Measurements from ENCODE around the gene BLM.
"Not testable (repeated sequence)": the region's sequence is repeated elsewhere in the genome, so short reads cannot be mapped to it uniquely, and the experiment has no call there.

Gene BLM

DNA sequence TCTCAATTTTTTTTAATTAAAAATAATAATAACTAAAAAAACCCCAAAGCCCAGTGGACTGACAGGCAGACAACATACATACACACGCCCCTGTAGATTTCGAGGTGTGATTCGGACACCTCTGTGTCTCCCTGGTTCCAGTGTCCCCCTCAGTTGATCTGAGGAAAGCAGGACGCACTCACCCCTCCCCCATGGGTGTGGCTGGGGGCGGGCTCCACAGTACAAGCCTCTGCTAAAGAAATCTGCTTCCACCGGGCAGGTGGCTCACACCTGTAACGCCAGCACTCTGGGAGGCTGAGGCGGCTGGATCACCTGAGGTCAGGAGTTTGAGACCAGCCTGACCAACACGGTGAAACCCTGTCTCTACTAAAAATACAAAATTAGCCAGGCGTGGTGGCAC is 33.8 kb upstream of the BLM start:
- DNase-seq (ENCODE audit: low read depth): no peak
- no peak overlapping the region for H3K4me3 ChIP-seq (ENCODE audit: low read depth, low read length)

DNA sequence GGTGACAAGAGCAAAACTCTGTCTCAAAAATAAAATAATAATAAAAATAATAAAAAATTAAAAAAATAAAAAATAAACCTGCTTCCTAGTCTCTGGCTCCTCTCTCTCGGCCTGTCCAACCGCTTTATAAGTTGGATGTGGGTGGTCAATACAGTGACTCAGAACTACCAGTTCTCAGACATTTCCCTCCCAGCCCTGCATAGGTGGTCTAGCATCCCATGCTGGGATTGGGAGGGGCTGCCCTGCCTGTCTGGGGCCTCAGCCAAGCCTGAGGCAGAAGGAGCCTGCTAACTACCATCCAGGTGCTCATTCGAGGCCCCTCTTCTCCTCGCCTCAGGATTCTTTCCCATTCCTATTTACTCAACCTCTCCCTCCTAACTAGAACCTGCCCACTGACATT is 33.3 kb upstream of the BLM start:
- no peak for TF ChIP-seq POLR2A (IDR thresholded peaks at IDR 0.05; ENCODE audit: extremely low read depth, insufficient read length)
- no peak for TF ChIP-seq CTCF (IDR thresholded peaks at IDR 0.05; ENCODE audit: low read depth, low read length)
- no peak for TF ChIP-seq MYC (IDR thresholded peaks at IDR 0.05; ENCODE audit: low read depth, low read length)
- TF ChIP-seq, protein P1, sequence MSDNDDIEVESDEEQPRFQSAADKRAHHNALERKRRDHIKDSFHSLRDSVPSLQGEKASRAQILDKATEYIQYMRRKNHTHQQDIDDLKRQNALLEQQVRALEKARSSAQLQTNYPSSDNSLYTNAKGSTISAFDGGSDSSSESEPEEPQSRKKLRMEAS (IDR thresholded peaks at IDR 0.05; ENCODE audit: low read depth, low read length): no peak
- no peak overlapping the region for H3K4me3 ChIP-seq (ENCODE audit: low read depth, low read length)
- no peak for DNase-seq (ENCODE audit: low read depth)

More for the DNA sequence above, 33.8 kb upstream of the BLM start:
- no peak for TF ChIP-seq MYC (IDR thresholded peaks at IDR 0.05; ENCODE audit: low read depth, low read length)
- TF ChIP-seq POLR2A (IDR thresholded peaks at IDR 0.05; ENCODE audit: extremely low read depth, insufficient read length): no peak
- TF ChIP-seq, protein P1 (IDR thresholded peaks at IDR 0.05; ENCODE audit: low read depth, low read length): no peak
- TF ChIP-seq CTCF (IDR thresholded peaks at IDR 0.05; ENCODE audit: low read depth, low read length): no peak

GRCh38 chr15:90684281-90684680 is 32.9 kb upstream of the BLM start:
- TF ChIP-seq POLR2A (IDR thresholded peaks at IDR 0.05; ENCODE audit: extremely low read depth, insufficient read length) (no peak), CTCF (IDR thresholded peaks at IDR 0.05; ENCODE audit: low read depth, low read length) (no peak), MYC (IDR thresholded peaks at IDR 0.05; ENCODE audit: low read depth, low read length) (no peak)

DNA sequence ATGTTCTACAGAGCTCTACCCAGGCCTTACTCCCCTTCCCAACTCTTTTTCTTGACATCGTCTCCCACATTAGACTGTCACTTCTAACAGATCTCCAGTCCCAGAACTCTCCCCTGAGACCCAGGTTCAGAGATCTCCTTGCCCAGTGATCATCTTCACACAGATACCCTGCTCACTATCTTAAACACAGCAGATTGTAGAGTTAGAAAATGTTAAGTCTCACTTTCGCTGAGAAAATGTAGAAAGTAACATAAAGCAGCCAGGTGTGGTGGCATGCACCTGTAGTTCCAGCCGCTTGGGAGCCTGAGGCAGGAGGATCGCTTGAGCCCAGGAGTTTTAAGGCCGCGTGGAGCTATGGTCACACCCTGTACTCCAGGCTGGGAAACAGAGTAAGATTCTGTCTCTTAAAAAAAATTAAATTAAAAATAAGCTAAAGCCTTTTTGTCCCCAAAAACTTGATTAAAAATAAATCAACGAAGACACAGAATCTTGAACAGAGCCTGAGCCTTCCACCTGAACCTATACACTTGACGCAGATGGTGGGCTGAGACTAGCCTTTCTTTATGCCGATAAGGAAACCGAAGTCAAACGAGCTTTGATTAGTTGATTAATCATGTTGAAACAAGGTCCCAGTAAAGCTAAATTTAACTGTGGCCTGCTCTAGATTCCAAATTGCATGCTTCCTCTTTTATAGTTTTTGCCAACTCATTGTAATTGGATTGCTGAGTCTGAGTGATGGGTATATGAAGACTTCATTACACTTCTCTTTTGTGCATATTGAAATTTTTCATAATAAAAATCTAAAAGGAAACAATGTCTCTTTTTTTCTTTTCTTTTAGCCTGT is 31.3 kb upstream of the BLM start:
- no peak for TF ChIP-seq POLR2A (IDR thresholded peaks at IDR 0.05; ENCODE audit: extremely low read depth, insufficient read length)
- TF ChIP-seq, protein P1 (IDR thresholded peaks at IDR 0.05; ENCODE audit: low read depth, low read length): no peak
- TF ChIP-seq CTCF (IDR thresholded peaks at IDR 0.05; ENCODE audit: low read depth, low read length): no peak
- no peak for TF ChIP-seq MYC (IDR thresholded peaks at IDR 0.05; ENCODE audit: low read depth, low read length)
- H3K4me3 ChIP-seq (ENCODE audit: low read depth, low read length): peak overlapping the region; percentile 6
- DNase-seq (ENCODE audit: low read depth): peak; percentile 87

More at GRCh38 chr15:90684281-90684680, 32.9 kb upstream of the BLM start:
- no peak overlapping the region for H3K4me3 ChIP-seq (ENCODE audit: low read depth, low read length)
- no peak for DNase-seq (ENCODE audit: low read depth)

DNA sequence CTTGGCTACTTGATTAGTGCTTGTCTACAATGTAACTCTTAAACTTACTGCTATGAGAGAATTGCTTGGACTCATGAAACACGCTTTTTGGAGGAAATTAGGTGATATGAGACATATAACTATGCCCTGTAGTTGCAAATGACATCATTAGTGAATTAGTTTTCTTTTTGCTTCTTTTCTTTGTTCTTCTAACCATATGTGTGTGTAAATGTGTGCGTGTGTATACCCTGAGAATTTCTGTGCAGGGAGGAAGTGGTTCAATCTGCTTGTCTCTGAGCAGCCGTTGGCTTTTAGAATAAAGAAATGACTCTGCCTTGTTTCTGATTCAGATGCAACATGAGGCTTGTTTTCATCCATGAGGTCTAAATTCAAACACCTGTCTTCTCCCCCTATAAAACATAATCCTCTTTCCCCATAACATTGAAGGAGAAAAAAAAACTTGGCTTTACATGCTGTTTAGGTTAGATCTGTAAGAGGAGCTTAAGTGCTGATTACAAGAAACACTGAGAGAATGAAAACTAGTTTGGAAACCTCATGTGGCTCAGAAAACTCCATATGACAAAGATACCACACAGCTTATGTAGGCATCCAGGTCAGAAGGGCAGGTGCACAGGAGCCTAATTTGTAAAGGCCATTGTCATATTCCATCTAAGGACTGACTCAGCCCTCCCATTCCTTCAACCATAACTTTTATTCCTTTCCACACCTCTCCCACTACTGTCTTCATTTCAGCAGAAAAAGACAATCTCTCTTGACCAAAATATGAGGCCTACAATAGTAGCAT is 30.5 kb upstream of the BLM start:
- peak overlapping the region; percentile 6 for H3K4me3 ChIP-seq (ENCODE audit: low read depth, low read length)
- peak; percentile 86 for DNase-seq (ENCODE audit: low read depth)
- TF ChIP-seq CTCF (IDR thresholded peaks at IDR 0.05; ENCODE audit: low read depth, low read length): no peak
- peak; percentile 67; the same call in 1 of the 2 replicates for TF ChIP-seq MYC (IDR thresholded peaks at IDR 0.05; ENCODE audit: low read depth, low read length)
- TF ChIP-seq, protein P1 (IDR thresholded peaks at IDR 0.05; ENCODE audit: low read depth, low read length): peak; percentile 82

- H3K4me3 ChIP-seq (ENCODE audit: low read depth, low read length); DNase-seq (ENCODE audit: low read depth): not testable (repeated sequence)
Measured at GRCh38 chr15:90689326-90689961, 27.7 kb upstream of the BLM start.

Measured in NB4 (cell line).